ENCODE results near the gene FFAR2.
A peak's percentile ranks its signal among the peaks of the same experiment; 100 is the strongest.
"Not testable (repeated sequence)": the region's sequence is repeated elsewhere in the genome, so short reads cannot be mapped to it uniquely, and the experiment has no call there.

The FFAR2 gene

GRCh38 chr19:35447606-35448469 lies at the start of gene FFAR2:
Gene FFAR2, plus strand, starts transcription at chr19:35448257. Its CDS starts 1,458 bp downstream, at chr19:35449715.
- Histone ChIP-seq H3K4me3 (ENCODE audit: low read depth, low read length) (no peak within 1 kb of the TSS), H3K27me3 (ENCODE audit: insufficient read depth, low read length) (peaks cover 47% of the 10 kb centered on the region), H3K36me3 (ENCODE audit: insufficient read depth, low read length) (no peaks in the 10 kb centered on the region), H3K27ac (ENCODE audit: low read depth, low read length) (no peak within 1 kb of the TSS), H2AFZ (ENCODE audit: low read length, unreplicated experiment) (no peak within 1 kb of the TSS), H3K79me2 (ENCODE audit: control insufficient read depth, insufficient read depth, low read length, unreplicated experiment) (no peaks in the 10 kb centered on the region), H3K4me1 (ENCODE audit: control insufficient read depth, insufficient read depth, low read length, unreplicated experiment) (no peaks in the 10 kb centered on the region)

DNA sequence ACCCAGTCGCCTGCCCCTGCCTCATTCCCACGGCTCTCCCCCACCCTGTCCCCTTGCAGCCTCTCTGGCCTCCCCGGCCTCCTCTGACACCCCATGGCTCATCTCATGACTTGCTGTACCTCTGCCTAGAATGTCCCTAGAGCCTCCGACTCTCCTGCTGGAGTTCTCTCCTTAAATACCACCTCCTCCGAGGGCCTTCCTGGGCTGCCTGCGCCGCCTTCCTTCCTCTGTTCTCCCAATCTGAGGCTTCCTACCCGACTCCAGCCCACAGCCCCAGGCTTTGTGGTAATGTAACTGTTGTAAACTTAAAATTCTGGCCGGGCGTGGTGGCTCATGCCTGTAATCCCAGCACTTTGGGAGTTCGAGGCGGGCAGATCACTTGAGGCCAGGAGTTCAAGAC lies 49.5 kb upstream of the FFAR2 start:
- Histone ChIP-seq H3K79me2 (ENCODE audit: control insufficient read depth, insufficient read depth, low read length, unreplicated experiment) (no peaks in the 10 kb centered on the region), H2AFZ (ENCODE audit: low read length, unreplicated experiment) (no peak overlapping the region), H3K4me3 (ENCODE audit: low read depth, low read length) (no peak overlapping the region), H3K4me1 (ENCODE audit: control insufficient read depth, insufficient read depth, low read length, unreplicated experiment) (no peaks in the 10 kb centered on the region), H3K27ac (ENCODE audit: low read depth, low read length) (no peak overlapping the region), H3K27me3 (ENCODE audit: insufficient read depth, low read length) (peaks cover 7% of the 10 kb centered on the region), H3K36me3 (ENCODE audit: insufficient read depth, low read length) (no peaks in the 10 kb centered on the region)

DNA sequence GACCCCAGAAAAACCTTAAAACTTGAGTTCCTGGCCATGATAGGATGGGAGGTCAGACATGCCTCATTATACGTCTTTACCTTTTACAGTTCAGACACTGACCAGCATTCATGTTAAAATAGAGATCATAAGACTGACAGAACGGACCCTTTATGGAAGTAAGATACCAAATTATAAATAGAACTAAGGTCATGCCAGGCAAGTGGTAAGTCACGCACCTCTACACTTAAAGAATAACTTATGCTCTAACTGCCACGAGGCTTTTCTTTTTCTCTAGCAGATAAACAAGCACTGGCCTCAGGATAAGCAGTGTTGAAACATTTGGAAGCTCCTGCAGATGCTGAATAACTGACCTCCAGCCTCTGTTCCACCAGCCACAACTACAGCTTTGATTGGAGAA lies 48.8 kb upstream of the FFAR2 start:
- H3K79me2 ChIP-seq (ENCODE audit: control insufficient read depth, insufficient read depth, low read length, unreplicated experiment), result no peaks in the 10 kb centered on the region
- H2AFZ ChIP-seq (ENCODE audit: low read length, unreplicated experiment), result no peak overlapping the region
- H3K36me3 ChIP-seq (ENCODE audit: insufficient read depth, low read length), result no peaks in the 10 kb centered on the region
- no peak overlapping the region for H3K27ac ChIP-seq (ENCODE audit: low read depth, low read length)
- no peaks in the 10 kb centered on the region for H3K4me1 ChIP-seq (ENCODE audit: control insufficient read depth, insufficient read depth, low read length, unreplicated experiment)
- no peak overlapping the region for H3K4me3 ChIP-seq (ENCODE audit: low read depth, low read length)
- H3K27me3 ChIP-seq (ENCODE audit: insufficient read depth, low read length), result peaks cover 7% of the 10 kb centered on the region

DNA sequence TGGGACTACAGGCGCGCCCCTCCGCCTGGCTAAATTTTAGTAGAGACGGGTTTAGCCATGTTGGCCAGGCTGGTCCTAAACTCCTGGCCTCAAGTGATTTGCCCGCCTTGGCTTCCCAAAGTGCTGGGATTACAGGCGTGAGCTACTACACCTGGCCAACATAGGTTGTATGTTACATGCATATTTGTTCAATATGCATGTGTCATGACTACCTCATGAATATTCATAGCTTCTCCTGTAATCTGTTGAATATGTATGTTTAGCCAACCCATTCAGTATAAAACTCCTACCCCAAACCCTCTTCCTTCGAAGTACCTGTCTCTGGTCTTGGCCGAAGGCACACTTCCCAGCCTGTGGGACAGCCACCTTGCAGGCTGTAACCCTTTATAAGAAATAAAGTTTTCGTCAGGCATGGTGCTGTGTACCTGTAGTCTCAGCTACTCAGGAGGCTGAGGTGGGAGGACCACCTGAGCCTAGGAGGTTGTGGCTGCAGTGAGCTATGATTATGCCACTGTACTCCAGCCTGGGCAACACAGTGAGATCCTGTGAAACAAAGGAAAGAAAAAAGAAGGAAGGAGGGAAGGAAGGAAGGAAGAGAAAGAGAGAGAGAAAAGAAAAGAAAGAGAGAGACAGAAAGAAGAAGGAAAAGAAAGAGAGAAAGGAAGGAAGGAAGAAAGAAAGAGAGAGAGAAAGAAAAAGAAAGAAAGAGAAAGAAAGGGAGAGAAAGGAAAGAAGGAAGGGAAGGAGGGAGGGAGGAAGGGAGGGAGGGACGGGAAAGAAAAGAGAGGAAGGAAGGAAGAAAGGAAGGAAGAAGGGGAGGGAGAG lies 47.9 kb upstream of the FFAR2 start:
- peaks cover 7% of the 10 kb centered on the region for H3K27me3 ChIP-seq (ENCODE audit: insufficient read depth, low read length)
- H3K27ac ChIP-seq (ENCODE audit: low read depth, low read length), result no peak overlapping the region
- no peaks in the 10 kb centered on the region for H3K36me3 ChIP-seq (ENCODE audit: insufficient read depth, low read length)
- H3K79me2 ChIP-seq (ENCODE audit: control insufficient read depth, insufficient read depth, low read length, unreplicated experiment), result no peaks in the 10 kb centered on the region
- H2AFZ ChIP-seq (ENCODE audit: low read length, unreplicated experiment), result no peak overlapping the region
- no peaks in the 10 kb centered on the region for H3K4me1 ChIP-seq (ENCODE audit: control insufficient read depth, insufficient read depth, low read length, unreplicated experiment)
- no peak overlapping the region for H3K4me3 ChIP-seq (ENCODE audit: low read depth, low read length)

DNA sequence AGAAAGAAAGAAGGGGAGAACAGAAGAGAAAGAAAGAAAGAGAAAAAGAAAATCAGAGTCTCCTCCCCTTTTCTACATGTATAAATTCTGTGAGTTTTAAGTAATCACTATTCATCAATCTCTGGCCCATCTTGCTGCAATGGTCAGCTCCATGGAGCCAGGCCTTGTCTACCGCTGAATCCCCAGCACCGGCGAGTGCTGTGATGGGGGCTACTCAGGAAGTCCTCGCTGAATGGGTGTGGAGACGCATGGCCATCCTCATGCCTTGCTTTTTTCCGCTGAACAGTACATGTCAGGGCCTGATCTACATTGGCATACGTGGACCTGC lies 47.3 kb upstream of the FFAR2 start:
- Histone ChIP-seq H2AFZ (ENCODE audit: low read length, unreplicated experiment) (no peak overlapping the region), H3K27ac (ENCODE audit: low read depth, low read length) (no peak overlapping the region)

GRCh38 chr19:35401416-35401815 lies 46.6 kb upstream of the FFAR2 start:
- H3K4me3 ChIP-seq (ENCODE audit: low read depth, low read length); H3K27me3 ChIP-seq (ENCODE audit: insufficient read depth, low read length); H3K36me3 ChIP-seq (ENCODE audit: insufficient read depth, low read length); H3K79me2 ChIP-seq (ENCODE audit: control insufficient read depth, insufficient read depth, low read length, unreplicated experiment); H3K4me1 ChIP-seq (ENCODE audit: control insufficient read depth, insufficient read depth, low read length, unreplicated experiment); H3K27ac ChIP-seq (ENCODE audit: low read depth, low read length); H2AFZ ChIP-seq (ENCODE audit: low read length, unreplicated experiment): not testable (repeated sequence)

More for the DNA sequence above, 47.3 kb upstream of the FFAR2 start:
- no peaks in the 10 kb centered on the region for H3K79me2 ChIP-seq (ENCODE audit: control insufficient read depth, insufficient read depth, low read length, unreplicated experiment)
- H3K36me3 ChIP-seq (ENCODE audit: insufficient read depth, low read length), result no peaks in the 10 kb centered on the region
- no peaks in the 10 kb centered on the region for H3K4me1 ChIP-seq (ENCODE audit: control insufficient read depth, insufficient read depth, low read length, unreplicated experiment)
- H3K4me3 ChIP-seq (ENCODE audit: low read depth, low read length), result no peak overlapping the region
- H3K27me3 ChIP-seq (ENCODE audit: insufficient read depth, low read length), result peaks cover 7% of the 10 kb centered on the region

DNA sequence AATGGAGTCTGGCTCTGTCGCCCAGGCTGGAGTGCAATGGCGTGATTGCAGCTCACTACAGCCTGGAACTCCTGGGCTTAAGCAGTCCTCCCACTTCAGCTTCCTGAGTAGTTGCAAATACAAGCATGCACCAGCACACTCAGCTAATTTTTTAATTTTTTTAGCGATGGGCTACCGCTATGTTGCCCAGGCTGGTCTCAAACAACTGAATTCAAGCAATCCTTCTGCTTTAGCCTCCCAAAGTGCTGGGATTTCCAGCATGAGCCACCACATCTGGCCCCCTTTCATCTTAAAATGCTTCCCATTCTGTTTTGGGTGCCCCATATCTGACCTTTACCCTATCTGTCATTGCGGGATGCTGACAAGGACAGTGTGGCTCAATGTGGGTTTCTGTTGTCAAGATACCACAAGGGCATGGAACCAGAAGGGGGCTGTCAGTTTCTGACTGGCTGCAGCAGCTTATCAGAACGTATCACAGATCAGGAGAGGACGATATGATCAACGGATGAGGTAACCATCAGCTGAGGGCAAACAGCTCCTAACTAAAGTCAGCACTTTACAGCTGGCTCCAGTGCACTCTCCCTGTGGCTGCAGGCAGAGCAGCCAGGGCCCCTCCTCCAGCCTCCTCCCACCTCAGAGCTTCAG lies 44.8 kb upstream of the FFAR2 start:
- Histone ChIP-seq H3K4me3 (ENCODE audit: low read depth, low read length) (no peak overlapping the region), H3K27ac (ENCODE audit: low read depth, low read length) (no peak overlapping the region), H3K27me3 (ENCODE audit: insufficient read depth, low read length) (peaks cover 7% of the 10 kb centered on the region), H3K4me1 (ENCODE audit: control insufficient read depth, insufficient read depth, low read length, unreplicated experiment) (no peaks in the 10 kb centered on the region), H3K79me2 (ENCODE audit: control insufficient read depth, insufficient read depth, low read length, unreplicated experiment) (no peaks in the 10 kb centered on the region), H3K36me3 (ENCODE audit: insufficient read depth, low read length) (no peaks in the 10 kb centered on the region), H2AFZ (ENCODE audit: low read length, unreplicated experiment) (no peak overlapping the region)

- peak overlapping the region; percentile 53; the same call in 1 of the 2 replicates for H3K27ac ChIP-seq (ENCODE audit: low read depth, low read length)
- H3K36me3 ChIP-seq (ENCODE audit: insufficient read depth, low read length), result no peaks in the 10 kb centered on the region
- H3K79me2 ChIP-seq (ENCODE audit: control insufficient read depth, insufficient read depth, low read length, unreplicated experiment), result no peaks in the 10 kb centered on the region
- peaks cover 17% of the 10 kb centered on the region for H3K27me3 ChIP-seq (ENCODE audit: insufficient read depth, low read length)
- no peaks in the 10 kb centered on the region for H3K4me1 ChIP-seq (ENCODE audit: control insufficient read depth, insufficient read depth, low read length, unreplicated experiment)
- no peak overlapping the region for H2AFZ ChIP-seq (ENCODE audit: low read length, unreplicated experiment)
- H3K4me3 ChIP-seq (ENCODE audit: low read depth, low read length), result no peak overlapping the region
Observed at GRCh38 chr19:35404879-35405622, 43.0 kb upstream of the FFAR2 start.

DNA sequence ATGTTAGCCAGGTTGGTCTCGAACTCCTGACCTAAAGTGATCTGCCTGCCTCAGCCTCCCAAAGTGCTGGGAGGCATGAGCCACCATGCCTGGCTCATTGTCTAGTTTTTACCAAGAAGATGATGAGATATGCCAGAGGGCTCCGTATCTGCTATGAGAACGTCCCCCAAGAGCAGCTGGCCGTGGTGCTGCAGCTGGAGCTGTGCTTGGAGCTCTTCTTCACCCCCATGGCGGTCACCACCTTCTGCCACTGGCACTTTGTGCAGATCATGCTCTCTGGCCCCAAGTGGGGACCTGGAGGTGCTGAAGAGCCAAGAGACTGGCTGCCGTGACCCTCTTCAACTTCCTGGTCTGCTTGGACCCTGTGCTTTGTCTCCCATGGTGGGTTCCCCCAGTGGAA lies 40.4 kb upstream of the FFAR2 start:
- Histone ChIP-seq H3K27ac (ENCODE audit: low read depth, low read length) (no peak overlapping the region), H3K36me3 (ENCODE audit: insufficient read depth, low read length) (no peaks in the 10 kb centered on the region), H3K4me1 (ENCODE audit: control insufficient read depth, insufficient read depth, low read length, unreplicated experiment) (no peaks in the 10 kb centered on the region), H3K79me2 (ENCODE audit: control insufficient read depth, insufficient read depth, low read length, unreplicated experiment) (no peaks in the 10 kb centered on the region), H3K4me3 (ENCODE audit: low read depth, low read length) (no peak overlapping the region), H2AFZ (ENCODE audit: low read length, unreplicated experiment) (no peak overlapping the region), H3K27me3 (ENCODE audit: insufficient read depth, low read length) (peaks cover 31% of the 10 kb centered on the region)

Data from ACC112 (cell line).